Loucy (cell line): ENCODE data around the gene DTNA.

Source experiments
- H2AFZ ChIP-seq: fragments of 200-600 bp; sonication (generic); 2 replicates; pipeline ENCODE4 v1.6.0; 2016; ENCODE audit warnings: antibody characterized with exemption, mild to moderate bottlenecking, low read length, moderate library complexity
- H3F3A ChIP-seq: fragments of 200-600 bp; 2 replicates; pipeline ENCODE4 v1.6.0; 2016; ENCODE audit warnings: antibody characterized with exemption, low read depth, mild to moderate bottlenecking
- H3K27me3 ChIP-seq: fragments of 200-600 bp; sonication (generic); 2 replicates; pipeline ENCODE4 v1.6.1; 2014; ENCODE audit warnings: low read length, mild to moderate bottlenecking; ENCODE audit not compliant: insufficient read depth, poor library complexity, severe bottlenecking
- H3K36me3 ChIP-seq: fragments of 200-600 bp; sonication (generic); 2 replicates; pipeline ENCODE4 v1.6.1; 2016; ENCODE audit warnings: low read length; ENCODE audit not compliant: insufficient read depth
- H3K4me1 ChIP-seq: fragments of 200-600 bp; sonication (generic); 2 replicates; pipeline ENCODE4 v1.5.1; 2014; ENCODE audit warnings: low read length, mild to moderate bottlenecking; ENCODE audit not compliant: insufficient read depth, poor library complexity, severe bottlenecking
- H3K4me2 ChIP-seq: fragments of 200-600 bp; sonication (generic); 2 replicates; pipeline ENCODE4 v1.6.0; 2014; ENCODE audit warnings: antibody characterized with exemption, low read length, low read depth, mild to moderate bottlenecking; ENCODE audit not compliant: poor library complexity, severe bottlenecking
- H3K4me3 ChIP-seq: fragments of 200-600 bp; sonication (generic); 2 replicates; pipeline ENCODE4 v1.5.1; 2014; ENCODE audit warnings: low read length, mild to moderate bottlenecking, mixed read lengths; ENCODE audit not compliant: poor library complexity, severe bottlenecking
- H3K79me2 ChIP-seq: fragments of 200-600 bp; sonication (generic); 2 replicates; pipeline ENCODE4 v1.6.1; 2014; ENCODE audit warnings: low read length; ENCODE audit not compliant: insufficient read depth
- H3K9ac ChIP-seq: fragments of 200-600 bp; sonication (generic); 2 replicates; pipeline ENCODE4 v1.6.0; 2014; ENCODE audit warnings: mild to moderate bottlenecking, low read depth, low read length, moderate library complexity; ENCODE audit not compliant: poor library complexity, severe bottlenecking
- H3K9me2 ChIP-seq: fragments of 200-600 bp; sonication (generic); replicated peaks from 2 replicates; pipeline ENCODE4 v1.6.1; 2016; ENCODE audit warnings: low read depth, low read length, mixed read lengths
- H3K9me3 ChIP-seq: fragments of 200-600 bp; sonication (generic); 2 replicates; pipeline ENCODE4 v1.6.1; 2014; ENCODE audit warnings: mild to moderate bottlenecking, antibody characterized with exemption, low read length, low read depth; ENCODE audit not compliant: insufficient read depth
- H4K20me1 ChIP-seq: fragments of 200-600 bp; sonication (generic); 2 replicates; pipeline ENCODE4 v1.6.0; 2014; ENCODE audit warnings: antibody characterized with exemption, low read length, mild to moderate bottlenecking; ENCODE audit not compliant: insufficient read depth, poor library complexity, severe bottlenecking
- EZH2phosphoT487 ChIP-seq: fragments of 200-600 bp; IDR thresholded peaks from 2 replicates; pipeline ENCODE4 v1.6.1; 2018; ENCODE audit warnings: antibody characterized with exemption, mild to moderate bottlenecking, moderate library complexity, borderline replicate concordance
- TF ChIP-seq, protein P1 (sequence below): fragments of 200-600 bp; sonication (generic); conservative IDR thresholded peaks from 2 replicates; pipeline ENCODE4 v1.5.1; 2014; ENCODE audit warnings: mild to moderate bottlenecking, antibody characterized with exemption, low read length

Gene DTNA

DNA sequence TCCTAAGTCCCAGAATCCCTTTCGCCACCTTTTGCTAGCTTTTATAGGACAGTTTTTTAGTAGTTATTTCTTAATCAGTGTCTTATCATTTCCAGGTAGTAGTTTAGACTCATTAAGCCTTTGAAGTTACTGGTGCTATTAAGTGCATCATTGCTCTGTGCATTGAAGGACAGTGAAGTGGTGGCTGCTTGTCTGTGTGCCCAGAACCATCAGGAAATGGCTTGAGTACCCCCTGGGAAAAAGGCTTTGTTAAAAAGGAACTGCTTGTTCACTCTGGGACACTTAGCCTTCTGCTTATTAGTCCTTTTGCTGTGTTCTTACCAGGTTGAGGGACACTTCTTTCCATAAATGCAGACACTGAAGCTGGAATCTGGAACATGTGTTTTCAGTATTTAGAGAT lies 30.0 kb downstream of the DTNA start:
- H2AFZ ChIP-seq, result no peak overlapping the region
- no peak overlapping the region for H3K4me2 ChIP-seq
- no peaks in the 10 kb centered on the region for H3K27me3 ChIP-seq
- H3K79me2 ChIP-seq, result no peaks in the 10 kb centered on the region
- H3K36me3 ChIP-seq, result no peaks in the 10 kb centered on the region
- H3K9ac ChIP-seq, result no peak overlapping the region
- H4K20me1 ChIP-seq, result no peaks in the 10 kb centered on the region
- no peak overlapping the region for H3K4me3 ChIP-seq
- H3F3A ChIP-seq, result no peaks in the 10 kb centered on the region
- H3K9me2 ChIP-seq, result no peaks in the 10 kb centered on the region
- H3K9me3 ChIP-seq, result no peaks in the 10 kb centered on the region
- TF ChIP-seq, protein P1, sequence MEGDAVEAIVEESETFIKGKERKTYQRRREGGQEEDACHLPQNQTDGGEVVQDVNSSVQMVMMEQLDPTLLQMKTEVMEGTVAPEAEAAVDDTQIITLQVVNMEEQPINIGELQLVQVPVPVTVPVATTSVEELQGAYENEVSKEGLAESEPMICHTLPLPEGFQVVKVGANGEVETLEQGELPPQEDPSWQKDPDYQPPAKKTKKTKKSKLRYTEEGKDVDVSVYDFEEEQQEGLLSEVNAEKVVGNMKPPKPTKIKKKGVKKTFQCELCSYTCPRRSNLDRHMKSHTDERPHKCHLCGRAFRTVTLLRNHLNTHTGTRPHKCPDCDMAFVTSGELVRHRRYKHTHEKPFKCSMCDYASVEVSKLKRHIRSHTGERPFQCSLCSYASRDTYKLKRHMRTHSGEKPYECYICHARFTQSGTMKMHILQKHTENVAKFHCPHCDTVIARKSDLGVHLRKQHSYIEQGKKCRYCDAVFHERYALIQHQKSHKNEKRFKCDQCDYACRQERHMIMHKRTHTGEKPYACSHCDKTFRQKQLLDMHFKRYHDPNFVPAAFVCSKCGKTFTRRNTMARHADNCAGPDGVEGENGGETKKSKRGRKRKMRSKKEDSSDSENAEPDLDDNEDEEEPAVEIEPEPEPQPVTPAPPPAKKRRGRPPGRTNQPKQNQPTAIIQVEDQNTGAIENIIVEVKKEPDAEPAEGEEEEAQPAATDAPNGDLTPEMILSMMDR, result no peak
- TF ChIP-seq EZH2phosphoT487, result no peak
- no peaks in the 10 kb centered on the region for H3K4me1 ChIP-seq

DNA sequence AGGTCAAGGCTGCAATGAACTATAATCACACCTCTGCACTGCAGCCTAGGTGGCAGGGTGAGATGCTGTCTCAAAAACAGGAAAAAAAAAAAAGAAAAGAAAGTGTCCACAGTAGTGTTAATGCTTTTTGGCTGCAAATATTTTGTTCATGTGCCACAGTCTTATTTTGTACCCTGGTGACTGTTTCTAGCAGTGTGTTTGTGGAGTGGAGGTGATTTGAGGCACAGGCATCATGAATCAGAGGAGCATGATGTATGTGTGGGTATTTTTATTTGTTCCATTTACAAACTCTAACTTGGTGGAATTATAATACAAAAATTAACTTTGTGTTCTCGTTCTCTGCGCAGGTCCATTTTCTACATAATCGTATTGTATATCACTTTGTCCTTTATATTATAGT lies 30.6 kb downstream of the DTNA start:
- H3K4me2 ChIP-seq, result no peak overlapping the region
- no peaks in the 10 kb centered on the region for H3K79me2 ChIP-seq
- H2AFZ ChIP-seq, result no peak overlapping the region
- H3K9ac ChIP-seq, result no peak overlapping the region
- H3K9me3 ChIP-seq, result no peaks in the 10 kb centered on the region
- TF ChIP-seq EZH2phosphoT487, result no peak
- TF ChIP-seq, protein P1, result no peak
- no peaks in the 10 kb centered on the region for H3F3A ChIP-seq
- no peaks in the 10 kb centered on the region for H3K36me3 ChIP-seq
- H3K9me2 ChIP-seq, result no peaks in the 10 kb centered on the region
- H3K4me3 ChIP-seq, result no peak overlapping the region
- no peaks in the 10 kb centered on the region for H3K4me1 ChIP-seq
- no peaks in the 10 kb centered on the region for H3K27me3 ChIP-seq
- no peaks in the 10 kb centered on the region for H4K20me1 ChIP-seq

DNA sequence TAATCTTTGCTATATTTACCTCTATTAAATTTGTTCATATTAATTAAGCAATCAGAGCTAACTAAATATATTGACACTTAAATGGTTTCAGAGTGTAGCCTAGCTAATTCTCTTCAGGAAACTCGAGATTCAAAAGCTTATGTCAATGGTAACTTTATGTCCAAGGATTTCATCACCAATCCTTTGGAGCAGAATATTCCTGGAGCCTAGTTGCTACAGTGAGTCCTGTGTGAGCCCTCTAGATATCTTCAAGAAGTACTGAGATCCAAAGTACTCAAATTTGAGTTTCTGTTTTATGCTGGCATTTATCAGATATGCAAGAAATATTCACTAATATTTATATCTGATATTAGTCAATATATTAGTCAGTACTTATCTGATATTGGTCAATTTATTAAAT lies 31.3 kb downstream of the DTNA start:
- TF ChIP-seq, protein P1, result no peak
- no peak for TF ChIP-seq EZH2phosphoT487

More for the DNA sequence above, 31.3 kb downstream of the DTNA start:
- Histone ChIP-seq H2AFZ (no peak overlapping the region), H3K4me2 (no peak overlapping the region), H3K36me3 (no peaks in the 10 kb centered on the region), H3F3A (no peaks in the 10 kb centered on the region), H3K9me2 (no peaks in the 10 kb centered on the region), H3K9me3 (no peaks in the 10 kb centered on the region), H3K9ac (no peak overlapping the region), H3K79me2 (no peaks in the 10 kb centered on the region), H3K27me3 (no peaks in the 10 kb centered on the region), H3K4me1 (no peaks in the 10 kb centered on the region), H4K20me1 (no peaks in the 10 kb centered on the region), H3K4me3 (no peak overlapping the region)
